Neural progenitor cell (in vitro differentiated cells): ENCODE data around the gene C3orf22.

ENCODE experiments used
- CTCF ChIP-seq: fragments of 200-600 bp; sonication (generic); IDR thresholded peaks from 2 replicates; pipeline ENCODE4 v1.5.1; 2017; ENCODE audit warnings: antibody characterized with exemption, mild to moderate bottlenecking
- EZH2 ChIP-seq: fragments of 200-600 bp; sonication (generic); IDR thresholded peaks from 2 replicates; pipeline ENCODE4 v1.6.1; 2017; ENCODE audit warnings: antibody characterized with exemption, mild to moderate bottlenecking, moderate library complexity

GRCh38 chr3:126551121-126551838 is 7.5 kb downstream of the C3orf22 start:
- TF ChIP-seq CTCF (no peak), EZH2 (no peak)
